ENCODE measurements around the gene CNTRL.

The CNTRL gene

GRCh38 chr9:121201738-121202533 lies 127.2 kb downstream of the CNTRL start, which contains the start of gene RAB14:
Gene RAB14, minus strand, starts transcription at chr9:121201869. Its CDS starts 8,457 bp downstream, at chr9:121193412.
- peak; percentile 100 for DNase-seq (ENCODE audit: low read depth)

GRCh38 chr9:121204121-121204520 lies 129.4 kb downstream of the CNTRL start:
- no peak for DNase-seq (ENCODE audit: low read depth)

- DNase-seq (ENCODE audit: low read depth): no peak
These were observed 129.9 kb downstream of the CNTRL start for GRCh38 chr9:121204611-121205010.

- no peak for DNase-seq (ENCODE audit: low read depth)
These were observed 132.0 kb downstream of the CNTRL start for GRCh38 chr9:121206516-121207370.

DNA sequence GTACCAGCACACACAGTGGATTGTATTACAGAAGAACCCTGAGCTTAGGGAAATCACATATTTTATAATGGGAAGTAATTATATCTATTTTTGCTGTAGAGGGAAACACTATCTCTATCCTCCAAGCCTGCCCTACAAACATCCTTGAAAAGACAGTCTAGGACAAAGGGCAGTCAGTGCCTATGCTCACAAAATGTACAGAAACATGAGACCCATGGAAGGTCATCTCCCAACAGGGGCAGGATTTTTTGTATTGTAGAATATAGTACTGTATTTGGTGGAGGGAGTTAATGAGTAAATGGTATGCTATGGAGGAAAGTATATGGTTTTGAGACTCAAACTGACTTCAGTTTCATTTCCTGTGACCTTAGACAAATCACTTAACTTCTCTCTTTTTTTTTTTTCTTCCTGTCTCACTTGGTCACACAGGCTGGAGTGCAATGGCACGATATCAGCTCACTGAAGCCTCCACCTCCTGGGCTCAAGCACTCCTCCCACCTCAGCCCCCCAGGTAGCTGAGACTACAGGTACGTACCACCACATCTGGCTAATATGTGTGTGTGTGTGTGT lies 132.7 kb downstream of the CNTRL start:
- no peak for DNase-seq (ENCODE audit: low read depth)

GRCh38 chr9:121210536-121210935 lies 135.8 kb downstream of the CNTRL start:
- no peak for DNase-seq (ENCODE audit: low read depth)

- DNase-seq (ENCODE audit: low read depth): peak; percentile 30
These were observed 138.5 kb downstream of the CNTRL start for GRCh38 chr9:121213136-121213806.

GRCh38 chr9:121214005-121214404 lies 139.2 kb downstream of the CNTRL start:
- DNase-seq (ENCODE audit: low read depth): no peak

- DNase-seq (ENCODE audit: low read depth): no peak
These were observed 141.6 kb downstream of the CNTRL start for GRCh38 chr9:121216271-121216805.

DNA sequence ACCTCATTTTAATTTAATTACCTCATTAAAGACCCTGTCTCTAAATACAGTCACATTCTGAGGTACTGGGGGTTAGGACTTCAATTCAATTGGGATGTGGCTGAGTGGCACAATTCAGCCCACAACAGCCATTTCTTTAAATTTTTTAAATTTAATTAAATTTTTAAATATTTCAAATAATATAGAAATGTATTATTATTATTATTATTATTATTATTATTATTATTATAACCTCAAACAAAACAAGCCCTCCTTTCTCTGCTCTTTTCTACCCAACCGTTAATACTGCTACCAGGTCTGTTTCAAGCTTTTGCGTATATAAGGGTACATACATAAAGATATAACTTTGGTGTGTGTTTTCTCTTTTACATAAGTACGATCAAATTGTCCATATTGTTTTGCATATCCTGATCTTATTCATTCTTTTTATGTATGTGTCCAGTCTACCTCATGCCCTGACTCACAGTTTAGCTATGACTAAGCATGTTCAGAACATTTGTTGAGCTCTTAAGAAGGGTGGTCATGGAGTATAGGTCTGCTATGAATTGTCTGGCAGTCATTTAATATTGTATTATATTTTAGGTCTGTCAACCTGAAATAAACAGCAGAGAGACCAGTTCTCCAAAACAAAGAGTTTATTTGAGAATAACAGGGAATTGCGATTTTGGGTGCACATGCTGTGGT lies 143.0 kb downstream of the CNTRL start:
- DNase-seq (ENCODE audit: low read depth): no peak

DNA sequence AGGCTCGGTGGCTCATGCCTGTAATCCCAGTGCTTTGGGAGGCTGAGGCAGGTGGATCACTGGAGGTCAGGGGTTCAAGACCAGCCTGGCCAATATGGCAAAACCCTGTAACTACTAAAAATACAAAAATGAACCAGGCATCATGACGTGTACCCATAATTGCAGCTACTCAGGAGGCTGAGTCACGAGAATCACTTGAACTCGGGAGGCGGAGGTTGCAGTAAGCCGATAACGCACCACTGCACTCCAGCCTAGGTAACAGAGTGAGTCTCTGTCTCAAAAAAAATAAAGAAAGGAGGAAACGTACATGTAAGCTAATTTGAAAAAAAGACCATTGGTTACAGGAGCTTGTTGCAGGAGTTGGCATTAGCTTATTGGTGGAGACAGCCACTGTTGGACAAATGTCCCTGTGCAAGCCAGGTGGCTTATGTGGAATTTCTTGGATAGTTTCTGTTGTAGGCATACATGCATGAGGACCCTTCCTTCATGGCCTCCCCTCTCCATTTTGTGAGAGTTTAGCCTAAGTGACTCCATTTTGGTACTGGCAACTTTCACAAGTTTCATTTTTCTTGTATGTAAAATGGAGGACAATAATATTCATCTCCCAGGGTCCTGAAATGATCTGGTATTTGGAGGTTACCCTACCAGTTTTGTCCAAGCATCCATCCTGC lies 143.7 kb downstream of the CNTRL start:
- DNase-seq (ENCODE audit: low read depth): no peak

DNA sequence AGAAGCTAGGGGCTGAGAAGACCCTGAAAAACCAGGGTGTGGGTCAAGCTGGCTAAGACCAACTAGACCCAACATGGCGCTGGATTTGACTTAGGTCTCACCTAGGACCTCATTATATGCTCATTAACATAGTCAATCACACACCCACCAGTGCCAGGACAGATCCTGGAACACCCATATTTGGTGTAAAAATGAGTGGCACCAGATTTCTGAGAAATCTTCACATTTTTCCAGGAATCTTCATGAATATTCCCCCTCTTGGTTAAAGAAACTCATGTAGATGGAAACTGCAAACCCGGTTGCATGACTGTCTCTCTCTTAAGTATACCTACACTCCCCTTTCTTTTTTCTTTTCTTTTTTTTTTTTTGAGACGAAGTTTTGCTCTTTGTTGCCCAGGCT lies 144.8 kb downstream of the CNTRL start:
- no peak for DNase-seq (ENCODE audit: low read depth)

DNA sequence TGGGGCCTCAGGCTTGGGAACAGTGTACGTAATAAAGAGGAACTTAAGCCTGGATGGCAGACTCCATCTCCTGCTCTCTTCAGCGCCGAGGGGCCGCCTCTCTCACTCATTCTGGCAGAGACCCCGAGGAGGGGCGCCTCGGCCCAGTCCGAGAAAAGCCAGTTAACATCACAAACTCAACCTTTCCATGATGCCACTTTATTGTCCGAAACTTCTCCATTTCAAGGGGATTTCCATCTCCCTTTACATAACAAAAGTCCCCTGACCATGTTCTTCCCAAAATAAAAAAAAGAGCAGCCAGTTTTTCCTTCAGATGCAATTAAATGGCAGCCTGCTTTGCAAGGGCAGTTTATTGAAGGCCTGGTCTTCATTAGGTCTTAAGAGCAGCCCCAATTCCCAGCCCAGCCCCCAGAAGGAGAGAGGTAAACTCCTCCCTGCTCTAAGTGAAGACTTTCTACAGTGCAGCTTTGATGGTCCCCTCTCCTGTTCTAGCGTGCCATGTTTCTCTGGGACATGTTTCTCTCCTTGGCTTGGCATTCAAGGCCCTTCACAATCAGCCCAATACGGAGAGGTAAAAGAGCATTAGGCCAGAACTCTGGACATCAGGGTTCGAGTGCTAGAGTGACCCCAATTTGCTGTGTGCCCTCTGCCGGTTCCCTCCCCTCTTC lies 146.4 kb downstream of the CNTRL start:
- no peak for DNase-seq (ENCODE audit: low read depth)

DNA sequence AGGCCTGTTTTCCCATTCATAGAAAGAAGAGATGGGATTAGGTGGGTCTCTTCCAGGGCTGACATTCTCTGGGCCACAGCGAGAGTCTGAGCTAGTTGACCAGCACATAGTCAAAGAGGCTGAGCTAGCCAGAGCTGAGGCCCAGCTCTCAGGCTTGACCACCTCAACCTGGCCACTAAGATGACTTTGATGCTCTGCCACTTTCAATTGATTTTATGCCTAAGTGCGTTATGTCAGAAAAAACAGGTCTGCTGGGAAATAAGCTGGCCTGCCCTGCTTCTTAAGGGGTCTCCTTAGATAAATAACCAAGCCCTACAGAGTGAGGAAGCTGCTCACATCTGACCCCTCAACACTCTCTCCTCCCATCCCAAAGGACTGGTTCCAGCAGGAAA lies 146.9 kb downstream of the CNTRL start:
- DNase-seq (ENCODE audit: low read depth): no peak

GRCh38 chr9:121222524-121223171 lies 147.9 kb downstream of the CNTRL start:
- no peak for DNase-seq (ENCODE audit: low read depth)

DNA sequence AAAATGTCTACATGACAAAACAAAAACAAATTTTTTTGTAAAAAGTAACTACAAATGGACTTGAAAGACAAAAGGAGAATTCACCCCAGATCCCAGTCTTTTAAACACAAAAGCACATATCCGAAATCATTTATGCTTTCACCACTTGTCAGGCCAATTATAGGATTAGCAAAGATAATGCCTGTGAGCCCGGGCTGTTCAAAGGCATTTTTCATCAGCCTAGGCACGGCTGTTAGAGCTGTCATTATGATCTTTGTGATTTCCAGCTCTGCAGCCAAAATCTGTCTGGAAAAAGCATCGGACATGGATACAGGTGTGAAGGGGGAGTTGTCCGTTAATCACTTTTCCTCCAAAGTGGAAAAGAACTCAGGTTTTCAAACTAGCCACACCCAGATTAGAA lies 150.5 kb downstream of the CNTRL start:
- DNase-seq (ENCODE audit: low read depth): no peak

- no peak for DNase-seq (ENCODE audit: low read depth)
These were observed 151.4 kb downstream of the CNTRL start for GRCh38 chr9:121226175-121226574.
